ENCODE measurements around the gene ANGPT4. TPM values are rescaled to one million over a fixed set of nuclear protein-coding genes. Genes with fewer than 3 reads are reported as not detected.

The ANGPT4 gene
- total RNA-seq, 2 donors from 2014 or later: under 0.01 to 0.66 TPM

DNA sequence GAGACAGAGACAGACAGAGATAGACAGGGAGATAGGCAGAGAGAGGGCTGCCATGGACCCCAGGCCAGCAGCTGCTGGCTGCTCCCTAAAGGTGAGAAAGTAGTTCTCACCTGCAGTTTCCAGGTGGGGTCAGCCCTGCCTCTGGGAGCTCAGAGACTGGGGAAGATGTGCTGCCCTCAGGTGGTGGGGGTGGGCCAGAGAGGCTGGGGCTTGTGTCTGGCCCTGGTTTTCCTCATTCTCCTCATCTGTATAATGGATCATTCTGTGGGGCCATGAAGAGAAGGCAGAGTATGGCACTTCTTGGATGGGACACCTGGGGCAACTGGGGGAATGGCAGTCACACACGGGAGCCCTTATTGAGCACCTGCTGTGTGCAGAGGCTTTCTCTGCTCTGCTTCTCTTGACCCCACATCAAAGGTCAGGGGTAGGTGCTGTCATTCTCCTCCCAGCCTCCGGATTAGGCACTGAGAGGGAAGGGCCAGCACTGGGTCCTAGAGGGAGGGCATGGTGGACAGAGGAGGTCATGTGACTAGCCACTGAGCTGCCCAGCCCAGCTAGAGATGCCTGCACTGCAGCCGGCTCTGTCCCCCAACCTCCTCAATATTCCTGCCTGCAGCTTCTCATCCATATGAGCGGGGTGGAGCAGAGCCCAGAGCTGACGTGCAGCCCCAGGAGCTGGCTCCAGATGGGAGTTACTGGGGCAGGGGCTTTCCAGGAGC lies 4.1 kb downstream of the ANGPT4 start:
- Histone ChIP-seq H3K36me3 (replicated peaks in 1 of 2; ENCODE audit: insufficient read depth in 1 of 2, low read depth in 2 of 2) (no peaks in the 10 kb centered on the region), H3K27ac (no peak overlapping the region), H3K27me3 (no peaks in the 10 kb centered on the region), H3K9me3 (no peaks in the 10 kb centered on the region), H3K4me3 (no peak overlapping the region), H3K4me1 (no peaks in the 10 kb centered on the region)
- DNase-seq: no peak
- 26 to 48% methylated on average over 4 to 5 of the region's 5 CpGs for WGBS, 2 donors
- intact Hi-C loops (cut with DNase I): no loop called here
- no peak for ATAC-seq
- TF ChIP-seq, protein P1, sequence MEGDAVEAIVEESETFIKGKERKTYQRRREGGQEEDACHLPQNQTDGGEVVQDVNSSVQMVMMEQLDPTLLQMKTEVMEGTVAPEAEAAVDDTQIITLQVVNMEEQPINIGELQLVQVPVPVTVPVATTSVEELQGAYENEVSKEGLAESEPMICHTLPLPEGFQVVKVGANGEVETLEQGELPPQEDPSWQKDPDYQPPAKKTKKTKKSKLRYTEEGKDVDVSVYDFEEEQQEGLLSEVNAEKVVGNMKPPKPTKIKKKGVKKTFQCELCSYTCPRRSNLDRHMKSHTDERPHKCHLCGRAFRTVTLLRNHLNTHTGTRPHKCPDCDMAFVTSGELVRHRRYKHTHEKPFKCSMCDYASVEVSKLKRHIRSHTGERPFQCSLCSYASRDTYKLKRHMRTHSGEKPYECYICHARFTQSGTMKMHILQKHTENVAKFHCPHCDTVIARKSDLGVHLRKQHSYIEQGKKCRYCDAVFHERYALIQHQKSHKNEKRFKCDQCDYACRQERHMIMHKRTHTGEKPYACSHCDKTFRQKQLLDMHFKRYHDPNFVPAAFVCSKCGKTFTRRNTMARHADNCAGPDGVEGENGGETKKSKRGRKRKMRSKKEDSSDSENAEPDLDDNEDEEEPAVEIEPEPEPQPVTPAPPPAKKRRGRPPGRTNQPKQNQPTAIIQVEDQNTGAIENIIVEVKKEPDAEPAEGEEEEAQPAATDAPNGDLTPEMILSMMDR (IDR thresholded peaks at IDR 0.05): no peak
- no peak for TF ChIP-seq POLR2A (IDR thresholded peaks at IDR 0.05)

DNA sequence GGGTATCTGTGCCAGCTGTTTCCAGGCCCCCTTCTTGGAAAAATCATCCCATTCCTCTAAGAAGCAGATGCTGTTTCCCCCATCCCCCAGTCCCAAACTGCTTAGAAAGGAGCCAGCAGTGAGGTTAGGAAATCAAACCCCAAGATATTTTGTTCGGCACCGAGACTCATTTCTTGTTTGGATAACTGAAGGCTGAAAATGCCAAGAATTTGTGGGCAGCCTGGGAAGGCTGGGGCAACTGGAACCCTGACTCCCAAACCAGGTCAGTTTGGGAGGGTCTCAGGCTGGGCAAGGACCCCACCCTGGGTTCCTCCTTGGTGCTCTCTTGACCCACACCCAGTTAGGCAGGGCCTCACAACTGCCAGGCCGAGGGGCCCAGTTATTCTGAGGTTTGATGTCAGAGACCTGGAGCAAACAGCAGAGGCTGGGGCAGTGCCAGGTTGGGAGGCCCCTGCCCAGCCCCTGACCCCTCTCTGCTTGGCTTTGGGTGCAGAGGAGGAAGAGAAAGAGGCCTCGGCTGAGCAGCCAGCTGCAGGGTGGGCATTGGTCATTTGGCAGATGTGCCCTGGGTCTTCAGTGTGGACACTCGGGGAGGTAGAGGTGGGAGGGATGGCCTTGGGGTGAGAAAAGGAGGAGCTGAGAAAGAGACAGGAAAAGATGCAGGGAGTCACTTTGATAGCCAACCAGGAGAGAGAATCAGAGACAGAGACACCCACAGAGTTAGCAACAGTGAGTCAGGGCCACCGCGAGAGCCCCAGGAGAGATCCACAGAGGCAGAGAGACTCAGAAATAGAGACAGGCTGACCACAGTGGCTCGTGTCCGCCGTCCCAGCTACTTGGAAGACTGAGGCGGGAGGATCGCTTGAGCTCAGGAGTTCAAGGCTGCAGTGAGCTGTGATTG lies 5.0 kb downstream of the ANGPT4 start:
- ATAC-seq: no peak
- WGBS, 2 donors: 59 to 65% methylated on average over 11 to 12 of the region's 12 CpGs
- intact Hi-C loops (cut with DNase I): no loop called here
- H3K9me3 ChIP-seq: no peaks in the 10 kb centered on the region
- no peak for TF ChIP-seq POLR2A (IDR thresholded peaks at IDR 0.05)
- TF ChIP-seq, protein P1 (IDR thresholded peaks at IDR 0.05): no peak
- H3K4me1 ChIP-seq: no peaks in the 10 kb centered on the region
- peak in 1 of 4 donors; percentile 41 for DNase-seq
- no peaks in the 10 kb centered on the region for H3K27me3 ChIP-seq
- no peak overlapping the region for H3K27ac ChIP-seq
- no peaks in the 10 kb centered on the region for H3K36me3 ChIP-seq (replicated peaks in 1 of 2; ENCODE audit: insufficient read depth in 1 of 2, low read depth in 2 of 2)
- H3K4me3 ChIP-seq: no peak overlapping the region

DNA sequence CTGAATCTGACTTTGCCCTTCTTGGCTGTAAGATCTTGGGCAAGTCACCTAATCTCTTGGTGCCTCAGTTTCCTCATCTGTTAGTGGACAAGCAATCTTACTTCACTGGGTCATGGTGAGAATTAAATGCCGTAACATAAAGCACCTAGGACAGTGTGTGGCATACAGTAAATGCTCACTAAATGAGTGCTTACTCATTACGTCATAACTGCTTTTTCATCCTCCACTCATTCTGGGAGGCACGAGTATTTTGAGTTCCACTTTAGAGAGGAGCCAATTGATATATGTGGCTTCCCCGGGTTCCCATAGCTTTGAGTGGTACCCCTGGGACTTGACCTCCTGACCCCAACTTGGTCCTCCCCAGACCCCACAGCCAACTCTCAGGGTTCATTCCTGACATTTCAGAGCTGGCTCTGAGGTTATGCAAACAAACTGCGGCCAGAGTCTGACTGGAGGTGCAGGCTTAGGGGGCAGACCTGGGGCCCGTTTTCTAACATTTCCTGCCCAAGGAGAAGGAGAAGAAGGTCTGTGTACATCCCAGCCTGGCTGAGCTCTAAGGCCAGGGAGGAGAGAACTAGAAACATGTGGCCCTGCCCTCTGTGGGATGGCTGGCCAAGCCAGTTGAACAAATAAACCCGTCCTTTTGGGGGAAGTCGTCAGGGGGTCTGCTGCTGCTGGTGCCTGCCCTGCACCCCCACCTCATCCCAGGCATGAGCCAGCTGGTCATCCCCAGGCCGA lies 5.8 kb downstream of the ANGPT4 start:
- Histone ChIP-seq H3K36me3 (replicated peaks in 1 of 2; ENCODE audit: insufficient read depth in 1 of 2, low read depth in 2 of 2) (no peaks in the 10 kb centered on the region), H3K27me3 (no peaks in the 10 kb centered on the region), H3K9me3 (no peaks in the 10 kb centered on the region), H3K27ac (no peak overlapping the region), H3K4me1 (no peaks in the 10 kb centered on the region), H3K4me3 (no peak overlapping the region)
- ATAC-seq (no peak), DNase-seq (no peak)
- TF ChIP-seq POLR2A (IDR thresholded peaks at IDR 0.05): no peak
- TF ChIP-seq, protein P1 (IDR thresholded peaks at IDR 0.05): no peak
- WGBS, 2 donors: 44 to 46% methylated on average over 9 of the region's 9 CpGs
- intact Hi-C loops (cut with DNase I): no loop called here

DNA sequence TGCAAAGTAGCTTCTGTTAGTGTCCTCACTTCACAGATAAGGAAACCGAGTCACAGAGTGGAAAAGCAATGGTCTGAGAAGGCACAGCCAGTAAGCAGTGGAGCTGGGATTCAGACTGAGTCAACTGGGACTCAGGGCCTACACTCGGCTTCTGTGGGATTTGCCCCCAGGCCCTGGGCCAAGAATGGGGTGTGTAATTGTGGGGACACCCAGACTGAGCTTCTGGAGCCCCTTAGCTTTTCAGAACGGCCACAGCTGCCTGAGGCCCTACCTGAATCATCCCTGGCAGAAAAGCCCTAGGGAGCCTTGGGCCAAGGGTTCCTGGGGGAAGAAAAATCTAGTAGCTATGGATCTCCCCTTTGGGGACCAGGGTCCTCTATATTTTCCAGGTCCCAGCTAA lies 6.5 kb downstream of the ANGPT4 start:
- H3K4me3 ChIP-seq: no peak overlapping the region
- H3K27ac ChIP-seq: no peak overlapping the region
- TF ChIP-seq, protein P1 (IDR thresholded peaks at IDR 0.05): no peak
- no peak for TF ChIP-seq POLR2A (IDR thresholded peaks at IDR 0.05)
- no peaks in the 10 kb centered on the region for H3K4me1 ChIP-seq
- no peaks in the 10 kb centered on the region for H3K36me3 ChIP-seq (replicated peaks in 1 of 2; ENCODE audit: insufficient read depth in 1 of 2, low read depth in 2 of 2)
- DNase-seq: no peak
- H3K27me3 ChIP-seq: no peaks in the 10 kb centered on the region
- intact Hi-C loops (cut with DNase I): no loop called here
- H3K9me3 ChIP-seq: no peaks in the 10 kb centered on the region
- ATAC-seq: no peak
- WGBS, 2 donors: 25 to 54% methylated on average over 1 to 3 of the region's 3 CpGs

All from body of pancreas (tissue), 4 donors.